Measurements from ENCODE around the gene SLC12A6. TPM values are rescaled to one million over a fixed set of nuclear protein-coding genes. Genes with fewer than 3 reads are reported as not detected.

The SLC12A6 gene
- total RNA-seq, 1 donor: 40.9 TPM

GRCh38 chr15:34264076-34264475, 73.5 kb downstream of the SLC12A6 start:
- no peak for TF ChIP-seq CTCF (IDR thresholded peaks at IDR 0.05; ENCODE audit: extremely low read depth, low read depth, low read length)
- DNase-seq (ENCODE audit: insufficient read length, low spot score, missing footprints): no peak
- Histone ChIP-seq H3K4me3 (ENCODE audit: insufficient read depth, low read length) (no peak overlapping the region), H2AFZ (ENCODE audit: low read length) (no peak overlapping the region), H3K27ac (ENCODE audit: low read depth, low read length) (no peak overlapping the region), H3K4me2 (ENCODE audit: insufficient read depth, low read length) (no peak overlapping the region), H3K27me3 (ENCODE audit: insufficient read depth, low read length) (no peaks in the 10 kb centered on the region), H3K79me2 (ENCODE audit: insufficient read depth, low read length) (no peaks in the 10 kb centered on the region), H3K4me1 (ENCODE audit: insufficient read depth, low read length) (no peaks in the 10 kb centered on the region), H4K20me1 (ENCODE audit: insufficient read depth, low read length) (no peaks in the 10 kb centered on the region), H3K36me3 (ENCODE audit: insufficient read depth, low read length) (no peaks in the 10 kb centered on the region), H3K9me3 (ENCODE audit: low read depth, low read length) (no peaks in the 10 kb centered on the region)

GRCh38 chr15:34262362-34262761, 75.2 kb downstream of the SLC12A6 start:
- Histone ChIP-seq H3K4me2 (ENCODE audit: insufficient read depth, low read length) (no peak overlapping the region), H2AFZ (ENCODE audit: low read length) (no peak overlapping the region), H3K79me2 (ENCODE audit: insufficient read depth, low read length) (no peaks in the 10 kb centered on the region), H3K4me3 (ENCODE audit: insufficient read depth, low read length) (no peak overlapping the region), H3K4me1 (ENCODE audit: insufficient read depth, low read length) (no peaks in the 10 kb centered on the region), H4K20me1 (ENCODE audit: insufficient read depth, low read length) (no peaks in the 10 kb centered on the region), H3K27ac (ENCODE audit: low read depth, low read length) (no peak overlapping the region), H3K9me3 (ENCODE audit: low read depth, low read length) (no peaks in the 10 kb centered on the region), H3K36me3 (ENCODE audit: insufficient read depth, low read length) (no peaks in the 10 kb centered on the region), H3K27me3 (ENCODE audit: insufficient read depth, low read length) (no peaks in the 10 kb centered on the region)
- no peak for DNase-seq (ENCODE audit: insufficient read length, low spot score, missing footprints)
- no peak for TF ChIP-seq CTCF (IDR thresholded peaks at IDR 0.05; ENCODE audit: extremely low read depth, low read depth, low read length)

GRCh38 chr15:34259566-34259965, 78.0 kb downstream of the SLC12A6 start:
- Histone ChIP-seq H4K20me1 (ENCODE audit: insufficient read depth, low read length) (no peaks in the 10 kb centered on the region), H3K9me3 (ENCODE audit: low read depth, low read length) (no peaks in the 10 kb centered on the region), H3K79me2 (ENCODE audit: insufficient read depth, low read length) (no peaks in the 10 kb centered on the region), H3K4me3 (ENCODE audit: insufficient read depth, low read length) (no peak overlapping the region), H3K36me3 (ENCODE audit: insufficient read depth, low read length) (peaks cover 1% of the 10 kb centered on the region), H3K4me1 (ENCODE audit: insufficient read depth, low read length) (no peaks in the 10 kb centered on the region), H3K27me3 (ENCODE audit: insufficient read depth, low read length) (no peaks in the 10 kb centered on the region), H3K4me2 (ENCODE audit: insufficient read depth, low read length) (no peak overlapping the region), H3K27ac (ENCODE audit: low read depth, low read length) (no peak overlapping the region), H2AFZ (ENCODE audit: low read length) (no peak overlapping the region)
- DNase-seq (ENCODE audit: insufficient read length, low spot score, missing footprints): no peak
- no peak for TF ChIP-seq CTCF (IDR thresholded peaks at IDR 0.05; ENCODE audit: extremely low read depth, low read depth, low read length)

GRCh38 chr15:34258151-34258550, 79.4 kb downstream of the SLC12A6 start:
- Histone ChIP-seq H3K4me3 (ENCODE audit: insufficient read depth, low read length) (no peak overlapping the region), H3K27me3 (ENCODE audit: insufficient read depth, low read length) (no peaks in the 10 kb centered on the region), H3K27ac (ENCODE audit: low read depth, low read length) (no peak overlapping the region), H3K36me3 (ENCODE audit: insufficient read depth, low read length) (peaks cover 12% of the 10 kb centered on the region), H2AFZ (ENCODE audit: low read length) (no peak overlapping the region), H3K79me2 (ENCODE audit: insufficient read depth, low read length) (no peaks in the 10 kb centered on the region), H3K4me1 (ENCODE audit: insufficient read depth, low read length) (no peaks in the 10 kb centered on the region), H3K4me2 (ENCODE audit: insufficient read depth, low read length) (no peak overlapping the region), H4K20me1 (ENCODE audit: insufficient read depth, low read length) (no peaks in the 10 kb centered on the region), H3K9me3 (ENCODE audit: low read depth, low read length) (no peaks in the 10 kb centered on the region)
- TF ChIP-seq CTCF (IDR thresholded peaks at IDR 0.05; ENCODE audit: extremely low read depth, low read depth, low read length): no peak
- DNase-seq (ENCODE audit: insufficient read length, low spot score, missing footprints): no peak

Measured in osteoblast (primary cell).